GM12892 (cell line): ENCODE measurements around the gene NFIX.

Experiments
- POLR2A ChIP-seq: IDR thresholded peaks from 2 replicates; pipeline ENCODE4 v1.6.1; 2011; ENCODE audit warnings: low read depth, low read length, control low read depth
- TAF1 ChIP-seq: IDR thresholded peaks from 2 replicates; pipeline ENCODE4 v1.6.1; 2011; ENCODE audit warnings: low read depth, mild to moderate bottlenecking, control low read depth, low read length, borderline replicate concordance

GRCh38 chr19:13060964-13061927 lies 66.0 kb downstream of the NFIX start:
- TF ChIP-seq POLR2A (no peak), TAF1 (no peak)
